GM12878 (cell line): ENCODE measurements around the gene MRPS18B. TPM values are rescaled to one million over a fixed set of nuclear protein-coding genes. Genes with fewer than 3 reads are reported as not detected.

Experiments used
- ASH2L ChIP-seq: fragments of 300-600, 200-600 bp; sonication (generic); IDR thresholded peaks from 2 replicates; pipeline ENCODE4 v1.6.1; 2017; ENCODE audit warnings: low read depth, mild to moderate bottlenecking, borderline replicate concordance
- CEBPB ChIP-seq, 2 experiments: fragments of 150-350 bp in 1 of 2; IDR thresholded peaks; 2 replicates each; pipeline ENCODE4 v1.6.1; 2012 to 2014; ENCODE audit warnings: low read depth in 2 of 2, low read length in 2 of 2, borderline replicate concordance in 1 of 2, inconsistent platforms in 1 of 2
- CREM ChIP-seq: IDR thresholded peaks from 2 replicates; pipeline ENCODE4 v1.6.1; 2014; ENCODE audit warnings: antibody characterized with exemption, low read depth
- EED ChIP-seq: sonication (generic); IDR thresholded peaks from 2 replicates; pipeline ENCODE4 v1.6.1; 2016; ENCODE audit warnings: antibody characterized with exemption, low read depth
- NBN ChIP-seq: fragments of 450-650 bp; IDR thresholded peaks from 2 replicates; pipeline ENCODE4 v1.6.1; 2016
- PAX8 ChIP-seq: fragments of 450-650 bp; IDR thresholded peaks from 2 replicates; pipeline ENCODE4 v1.6.1; 2017; ENCODE audit warnings: mild to moderate bottlenecking, moderate library complexity
- RELA ChIP-seq: fragments of 450-650 bp; IDR thresholded peaks from 2 replicates; pipeline ENCODE4 v1.8.0; 2014; ENCODE audit warnings: borderline replicate concordance; ENCODE audit not compliant: partially characterized antibody
- RUNX3 ChIP-seq: IDR thresholded peaks from 2 replicates; pipeline ENCODE4 v1.6.1; 2012; ENCODE audit warnings: low read length, inconsistent platforms
- SP1 ChIP-seq: IDR thresholded peaks from one replicate; pipeline ENCODE4 v1.6.1; 2011; ENCODE audit warnings: low read depth, low read length
- SREBF2 ChIP-seq: IDR thresholded peaks from 2 replicates; pipeline ENCODE4 v1.6.1; 2012; ENCODE audit warnings: mild to moderate bottlenecking, low read length
- TBL1XR1 ChIP-seq: IDR thresholded peaks from 2 replicates; pipeline ENCODE4 v1.6.1; 2012; ENCODE audit warnings: low read depth, low read length, improper control_type of control experiment
- ZBED1 ChIP-seq: IDR thresholded peaks from 2 replicates; pipeline ENCODE4 v1.6.1; 2016; ENCODE audit warnings: borderline replicate concordance
- ZNF207 ChIP-seq: fragments of 450-650 bp; IDR thresholded peaks from 2 replicates; pipeline ENCODE4 v1.6.1; 2014; ENCODE audit warnings: antibody characterized with exemption, mild to moderate bottlenecking, borderline replicate concordance
- ZNF217 ChIP-seq: fragments of 450-650 bp; IDR thresholded peaks from 2 replicates; pipeline ENCODE4 v1.6.1; 2017; ENCODE audit warnings: antibody characterized with exemption, mild to moderate bottlenecking
- ZNF622 ChIP-seq: fragments of 450-650 bp; IDR thresholded peaks from 2 replicates; pipeline ENCODE4 v1.6.1; 2017; ENCODE audit warnings: mild to moderate bottlenecking, inconsistent platforms
- polyA plus RNA-seq, 11 experiments: library from polyadenylated mRNA; depleted of rRNA in 4 of 11; unstranded in 6 of 11; stranded (reverse) in 5 of 11; fragments of >200 nt; fragmentation: Nextera tagmentation in 4 of 11; fragmentation: Illumina TruSeq in 1 of 11; extraction: Ambion mirVana in 4 of 11; extraction: Trizol in 1 of 11; gene quantifications; 1 replicate in 1 of 11; 2 replicates in 10 of 11; pipeline versions ENCODE4 v1.2.1 to v1.2.3, GENCODE V29; 2011 to 2016; ENCODE audit warnings: inconsistent platforms in 2 of 11, missing spikeins in 2 of 11, low read depth in 1 of 11
- total RNA-seq, 4 experiments: library from RNA; depleted of rRNA in 3 of 4; stranded (reverse); fragments of >200 nt in 3 of 4; fragmentation: Illumina TruSeq in 1 of 4; extraction: Trizol in 1 of 4; gene quantifications; 2 replicates each; pipeline versions ENCODE4 v1.2.1 to v1.2.3, GENCODE V29; 2013 to 2021
- TF ChIP-seq, protein P1 (sequence below): fragments of 450-650 bp; conservative IDR thresholded peaks from 2 replicates; pipeline ENCODE4 v1.6.1; 2017; ENCODE audit warnings: mild to moderate bottlenecking, moderate library complexity
- TF ChIP-seq, protein P2 (sequence below): IDR thresholded peaks from 2 replicates; pipeline ENCODE4 v1.6.1; 2012; ENCODE audit warnings: improper control_type of control experiment, low read depth, low read length; ENCODE audit not compliant: insufficient replicate concordance
- TF ChIP-seq, protein P3 (sequence below): fragments of 450-650 bp; IDR thresholded peaks from 2 replicates; pipeline ENCODE4 v1.6.1; 2017; ENCODE audit warnings: mild to moderate bottlenecking, moderate library complexity

MRPS18B gene
- total and polyA plus RNA-seq, 10 of the 15 experiments (the other 5 are each of a cell fraction or from before 2014, with no cell fraction given), result 80.9 to 259 (median 140) TPM

DNA sequence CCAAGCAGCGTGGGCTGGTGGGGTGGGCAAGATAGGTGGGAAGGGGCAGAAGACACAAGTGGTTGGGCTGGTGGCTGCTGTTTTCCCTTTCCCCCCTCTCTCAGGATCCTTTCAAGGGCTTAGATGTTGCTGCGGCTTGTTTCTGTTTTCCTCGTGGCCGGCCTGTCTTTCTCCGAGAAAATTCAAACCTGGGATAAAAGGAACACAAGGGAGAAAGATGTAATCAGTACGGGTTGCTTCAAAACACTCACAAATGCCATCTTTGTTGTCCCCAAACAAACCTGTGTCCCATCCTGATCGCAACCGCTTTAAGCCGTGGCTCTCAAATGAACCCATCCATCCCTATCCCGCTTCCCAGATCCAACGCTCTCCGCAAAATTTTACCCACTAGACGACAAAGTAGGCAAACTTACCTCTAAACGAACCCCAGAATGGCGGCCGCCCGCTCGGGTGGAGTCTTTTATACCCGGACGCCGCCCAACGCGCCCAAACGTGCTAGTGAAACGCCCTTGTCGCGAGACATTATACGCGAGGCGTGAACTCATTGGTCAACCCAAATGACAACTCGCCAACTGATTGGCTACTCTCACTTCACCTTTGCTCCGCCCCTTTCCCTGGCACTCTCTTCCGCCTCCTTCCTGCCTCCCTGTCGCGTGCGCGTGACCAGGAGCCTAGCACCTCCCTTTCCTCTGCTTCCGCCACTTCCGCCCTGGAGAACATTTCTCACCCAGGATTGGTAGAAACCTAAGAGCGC is 652 bp upstream of the MRPS18B start, which contains the start of gene PPP1R10 (continued):
- TF ChIP-seq SREBF2, result no peak; the same call in 1 of the 2 replicates
- TF ChIP-seq ASH2L, result no peak
- peak; percentile 91 for TF ChIP-seq ZNF207
- TF ChIP-seq, protein P1, sequence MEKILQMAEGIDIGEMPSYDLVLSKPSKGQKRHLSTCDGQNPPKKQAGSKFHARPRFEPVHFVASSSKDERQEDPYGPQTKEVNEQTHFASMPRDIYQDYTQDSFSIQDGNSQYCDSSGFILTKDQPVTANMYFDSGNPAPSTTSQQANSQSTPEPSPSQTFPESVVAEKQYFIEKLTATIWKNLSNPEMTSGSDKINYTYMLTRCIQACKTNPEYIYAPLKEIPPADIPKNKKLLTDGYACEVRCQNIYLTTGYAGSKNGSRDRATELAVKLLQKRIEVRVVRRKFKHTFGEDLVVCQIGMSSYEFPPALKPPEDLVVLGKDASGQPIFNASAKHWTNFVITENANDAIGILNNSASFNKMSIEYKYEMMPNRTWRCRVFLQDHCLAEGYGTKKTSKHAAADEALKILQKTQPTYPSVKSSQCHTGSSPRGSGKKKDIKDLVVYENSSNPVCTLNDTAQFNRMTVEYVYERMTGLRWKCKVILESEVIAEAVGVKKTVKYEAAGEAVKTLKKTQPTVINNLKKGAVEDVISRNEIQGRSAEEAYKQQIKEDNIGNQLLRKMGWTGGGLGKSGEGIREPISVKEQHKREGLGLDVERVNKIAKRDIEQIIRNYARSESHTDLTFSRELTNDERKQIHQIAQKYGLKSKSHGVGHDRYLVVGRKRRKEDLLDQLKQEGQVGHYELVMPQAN, result peak; percentile 68; the same call in 1 of the 2 replicates
- TF ChIP-seq EED, result peak; percentile 48; the same call in 1 of the 2 replicates
- TF ChIP-seq, protein P2, sequence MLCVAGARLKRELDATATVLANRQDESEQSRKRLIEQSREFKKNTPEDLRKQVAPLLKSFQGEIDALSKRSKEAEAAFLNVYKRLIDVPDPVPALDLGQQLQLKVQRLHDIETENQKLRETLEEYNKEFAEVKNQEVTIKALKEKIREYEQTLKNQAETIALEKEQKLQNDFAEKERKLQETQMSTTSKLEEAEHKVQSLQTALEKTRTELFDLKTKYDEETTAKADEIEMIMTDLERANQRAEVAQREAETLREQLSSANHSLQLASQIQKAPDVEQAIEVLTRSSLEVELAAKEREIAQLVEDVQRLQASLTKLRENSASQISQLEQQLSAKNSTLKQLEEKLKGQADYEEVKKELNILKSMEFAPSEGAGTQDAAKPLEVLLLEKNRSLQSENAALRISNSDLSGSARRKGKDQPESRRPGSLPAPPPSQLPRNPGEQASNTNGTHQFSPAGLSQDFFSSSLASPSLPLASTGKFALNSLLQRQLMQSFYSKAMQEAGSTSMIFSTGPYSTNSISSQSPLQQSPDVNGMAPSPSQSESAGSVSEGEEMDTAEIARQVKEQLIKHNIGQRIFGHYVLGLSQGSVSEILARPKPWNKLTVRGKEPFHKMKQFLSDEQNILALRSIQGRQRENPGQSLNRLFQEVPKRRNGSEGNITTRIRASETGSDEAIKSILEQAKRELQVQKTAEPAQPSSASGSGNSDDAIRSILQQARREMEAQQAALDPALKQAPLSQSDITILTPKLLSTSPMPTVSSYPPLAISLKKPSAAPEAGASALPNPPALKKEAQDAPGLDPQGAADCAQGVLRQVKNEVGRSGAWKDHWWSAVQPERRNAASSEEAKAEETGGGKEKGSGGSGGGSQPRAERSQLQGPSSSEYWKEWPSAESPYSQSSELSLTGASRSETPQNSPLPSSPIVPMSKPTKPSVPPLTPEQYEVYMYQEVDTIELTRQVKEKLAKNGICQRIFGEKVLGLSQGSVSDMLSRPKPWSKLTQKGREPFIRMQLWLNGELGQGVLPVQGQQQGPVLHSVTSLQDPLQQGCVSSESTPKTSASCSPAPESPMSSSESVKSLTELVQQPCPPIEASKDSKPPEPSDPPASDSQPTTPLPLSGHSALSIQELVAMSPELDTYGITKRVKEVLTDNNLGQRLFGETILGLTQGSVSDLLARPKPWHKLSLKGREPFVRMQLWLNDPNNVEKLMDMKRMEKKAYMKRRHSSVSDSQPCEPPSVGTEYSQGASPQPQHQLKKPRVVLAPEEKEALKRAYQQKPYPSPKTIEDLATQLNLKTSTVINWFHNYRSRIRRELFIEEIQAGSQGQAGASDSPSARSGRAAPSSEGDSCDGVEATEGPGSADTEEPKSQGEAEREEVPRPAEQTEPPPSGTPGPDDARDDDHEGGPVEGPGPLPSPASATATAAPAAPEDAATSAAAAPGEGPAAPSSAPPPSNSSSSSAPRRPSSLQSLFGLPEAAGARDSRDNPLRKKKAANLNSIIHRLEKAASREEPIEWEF, result no peak
- TF ChIP-seq, protein P3, sequence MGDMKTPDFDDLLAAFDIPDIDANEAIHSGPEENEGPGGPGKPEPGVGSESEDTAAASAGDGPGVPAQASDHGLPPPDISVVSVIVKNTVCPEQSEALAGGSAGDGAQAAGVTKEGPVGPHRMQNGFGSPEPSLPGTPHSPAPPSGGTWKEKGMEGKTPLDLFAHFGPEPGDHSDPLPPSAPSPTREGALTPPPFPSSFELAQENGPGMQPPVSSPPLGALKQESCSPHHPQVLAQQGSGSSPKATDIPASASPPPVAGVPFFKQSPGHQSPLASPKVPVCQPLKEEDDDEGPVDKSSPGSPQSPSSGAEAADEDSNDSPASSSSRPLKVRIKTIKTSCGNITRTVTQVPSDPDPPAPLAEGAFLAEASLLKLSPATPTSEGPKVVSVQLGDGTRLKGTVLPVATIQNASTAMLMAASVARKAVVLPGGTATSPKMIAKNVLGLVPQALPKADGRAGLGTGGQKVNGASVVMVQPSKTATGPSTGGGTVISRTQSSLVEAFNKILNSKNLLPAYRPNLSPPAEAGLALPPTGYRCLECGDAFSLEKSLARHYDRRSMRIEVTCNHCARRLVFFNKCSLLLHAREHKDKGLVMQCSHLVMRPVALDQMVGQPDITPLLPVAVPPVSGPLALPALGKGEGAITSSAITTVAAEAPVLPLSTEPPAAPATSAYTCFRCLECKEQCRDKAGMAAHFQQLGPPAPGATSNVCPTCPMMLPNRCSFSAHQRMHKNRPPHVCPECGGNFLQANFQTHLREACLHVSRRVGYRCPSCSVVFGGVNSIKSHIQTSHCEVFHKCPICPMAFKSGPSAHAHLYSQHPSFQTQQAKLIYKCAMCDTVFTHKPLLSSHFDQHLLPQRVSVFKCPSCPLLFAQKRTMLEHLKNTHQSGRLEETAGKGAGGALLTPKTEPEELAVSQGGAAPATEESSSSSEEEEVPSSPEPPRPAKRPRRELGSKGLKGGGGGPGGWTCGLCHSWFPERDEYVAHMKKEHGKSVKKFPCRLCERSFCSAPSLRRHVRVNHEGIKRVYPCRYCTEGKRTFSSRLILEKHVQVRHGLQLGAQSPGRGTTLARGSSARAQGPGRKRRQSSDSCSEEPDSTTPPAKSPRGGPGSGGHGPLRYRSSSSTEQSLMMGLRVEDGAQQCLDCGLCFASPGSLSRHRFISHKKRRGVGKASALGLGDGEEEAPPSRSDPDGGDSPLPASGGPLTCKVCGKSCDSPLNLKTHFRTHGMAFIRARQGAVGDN, result peak; percentile 78
- no peak for TF ChIP-seq CEBPB (IDR thresholded peaks at IDR 0.05; ENCODE audit: borderline replicate concordance in 1 of 2, low read depth in 2 of 2, low read length in 2 of 2)
- TF ChIP-seq NBN, result peak; percentile 90
- TF ChIP-seq CREM, result peak; percentile 91
- no peak for TF ChIP-seq ZNF622
- TF ChIP-seq PAX8, result peak; percentile 97
- TF ChIP-seq SP1, result peak; percentile 88
- TF ChIP-seq ZBED1, result peak; percentile 95
- TF ChIP-seq TBL1XR1, result no peak
- TF ChIP-seq ZNF217, result no peak
- TF ChIP-seq RELA, result peak; percentile 75
- peak; percentile 72 for TF ChIP-seq RUNX3
